PC-3 (cell line): Measurements from ENCODE around the gene RAD51D.

Experiments used
- EZH2 ChIP-seq: fragments of 300-600 bp; sonication (generic); IDR thresholded peaks from one replicate; pipeline ENCODE4 v1.6.1; 2017; ENCODE audit warnings: antibody characterized with exemption, mild to moderate bottlenecking, low read length; ENCODE audit not compliant: unreplicated experiment
- EZH2phosphoT487 ChIP-seq: fragments of 300-600 bp; sonication (generic); IDR thresholded peaks from 2 replicates; pipeline ENCODE4 v1.6.1; 2018; ENCODE audit warnings: mild to moderate bottlenecking, antibody characterized with exemption, low read length, borderline replicate concordance
- TF ChIP-seq, protein P1 (sequence below): fragments of 300-600 bp; sonication (generic); conservative IDR thresholded peaks from 2 replicates; pipeline ENCODE4 v1.5.1; 2017; ENCODE audit warnings: antibody characterized with exemption, low read depth, mild to moderate bottlenecking, low read length

DNA sequence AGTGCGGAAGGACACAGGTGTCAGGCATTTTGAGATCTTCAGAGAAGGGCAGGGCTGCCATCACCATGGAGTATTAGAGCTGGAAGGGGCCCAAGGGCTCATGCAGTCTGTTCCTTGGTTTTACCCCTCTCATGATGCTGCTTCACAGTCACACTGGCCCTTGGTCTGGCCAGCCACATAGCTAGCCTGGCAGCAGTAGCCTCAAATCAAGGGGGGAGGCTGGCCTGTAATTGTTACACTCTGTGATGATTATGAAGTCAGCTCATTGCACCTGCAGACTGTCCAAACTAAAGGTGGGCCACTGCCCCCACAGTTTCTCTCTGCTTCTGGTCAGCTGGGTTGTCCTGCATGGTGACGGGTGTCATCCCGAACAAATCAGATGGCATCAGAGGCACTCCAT is 1.7 kb upstream of the RAD51D start, which contains the start of gene FNDC8:
- TF ChIP-seq, protein P1, sequence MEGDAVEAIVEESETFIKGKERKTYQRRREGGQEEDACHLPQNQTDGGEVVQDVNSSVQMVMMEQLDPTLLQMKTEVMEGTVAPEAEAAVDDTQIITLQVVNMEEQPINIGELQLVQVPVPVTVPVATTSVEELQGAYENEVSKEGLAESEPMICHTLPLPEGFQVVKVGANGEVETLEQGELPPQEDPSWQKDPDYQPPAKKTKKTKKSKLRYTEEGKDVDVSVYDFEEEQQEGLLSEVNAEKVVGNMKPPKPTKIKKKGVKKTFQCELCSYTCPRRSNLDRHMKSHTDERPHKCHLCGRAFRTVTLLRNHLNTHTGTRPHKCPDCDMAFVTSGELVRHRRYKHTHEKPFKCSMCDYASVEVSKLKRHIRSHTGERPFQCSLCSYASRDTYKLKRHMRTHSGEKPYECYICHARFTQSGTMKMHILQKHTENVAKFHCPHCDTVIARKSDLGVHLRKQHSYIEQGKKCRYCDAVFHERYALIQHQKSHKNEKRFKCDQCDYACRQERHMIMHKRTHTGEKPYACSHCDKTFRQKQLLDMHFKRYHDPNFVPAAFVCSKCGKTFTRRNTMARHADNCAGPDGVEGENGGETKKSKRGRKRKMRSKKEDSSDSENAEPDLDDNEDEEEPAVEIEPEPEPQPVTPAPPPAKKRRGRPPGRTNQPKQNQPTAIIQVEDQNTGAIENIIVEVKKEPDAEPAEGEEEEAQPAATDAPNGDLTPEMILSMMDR, result no peak
- TF ChIP-seq EZH2 (no peak), EZH2phosphoT487 (no peak)
